HG02852 (cell line): ENCODE measurements around the gene CYP1A1.

Source experiments
- ATAC-seq: cut with Tn5 transposase; IDR thresholded peaks from one replicate; pipeline ENCODE4 v1.9.1; 2021; ENCODE audit warnings: mild to moderate bottlenecking, moderate library complexity; ENCODE audit not compliant: unreplicated experiment

Gene CYP1A1

GRCh38 chr15:74695597-74696397 is 29.5 kb downstream of the CYP1A1 start, which contains the start of gene EDC3:
TSS of gene EDC3 (minus strand) at chr15:74696024. CDS start at chr15:74675124, 20,900 bp downstream.
- ATAC-seq, result peak; percentile 87

DNA sequence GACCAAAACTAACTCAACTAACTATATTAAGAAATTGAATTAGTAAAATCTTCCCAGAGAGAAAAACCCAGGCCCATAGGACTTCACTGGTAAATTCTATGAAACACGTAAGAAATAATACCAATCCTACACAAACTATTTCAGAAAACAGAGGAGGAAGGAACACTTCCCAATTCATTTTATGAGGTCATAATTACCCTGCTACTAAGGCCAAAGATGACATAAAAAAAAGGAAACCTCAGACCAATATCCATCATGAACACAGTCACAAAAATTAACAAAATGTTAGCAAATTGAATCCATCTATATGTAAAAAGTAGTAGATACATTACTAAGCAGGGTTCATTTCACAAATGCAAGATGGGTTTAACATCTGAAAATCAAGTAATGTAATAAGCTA is 33.0 kb downstream of the CYP1A1 start:
- ATAC-seq, result no peak

DNA sequence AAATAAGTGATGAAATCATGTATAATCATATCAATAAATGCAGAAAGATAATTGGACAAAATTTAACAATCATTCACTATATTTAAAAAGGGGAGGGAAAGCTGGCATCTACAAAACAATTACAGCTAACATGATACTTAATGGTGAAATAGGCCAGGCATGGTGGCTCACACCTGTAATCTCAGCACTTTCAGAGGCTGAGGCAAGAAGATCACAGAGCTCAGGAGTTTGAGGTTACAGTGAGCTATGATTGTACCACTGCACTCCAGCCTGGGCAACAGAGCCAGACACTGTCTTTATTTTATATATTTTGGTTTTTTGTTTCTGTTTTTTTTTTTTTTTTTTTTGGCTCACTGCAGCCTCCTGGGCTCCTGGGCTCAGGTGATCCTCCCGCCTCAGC is 41.6 kb downstream of the CYP1A1 start:
- ATAC-seq, result no peak

- ATAC-seq, result no peak
Observed at GRCh38 chr15:74682954-74683353, 42.4 kb downstream of the CYP1A1 start.

DNA sequence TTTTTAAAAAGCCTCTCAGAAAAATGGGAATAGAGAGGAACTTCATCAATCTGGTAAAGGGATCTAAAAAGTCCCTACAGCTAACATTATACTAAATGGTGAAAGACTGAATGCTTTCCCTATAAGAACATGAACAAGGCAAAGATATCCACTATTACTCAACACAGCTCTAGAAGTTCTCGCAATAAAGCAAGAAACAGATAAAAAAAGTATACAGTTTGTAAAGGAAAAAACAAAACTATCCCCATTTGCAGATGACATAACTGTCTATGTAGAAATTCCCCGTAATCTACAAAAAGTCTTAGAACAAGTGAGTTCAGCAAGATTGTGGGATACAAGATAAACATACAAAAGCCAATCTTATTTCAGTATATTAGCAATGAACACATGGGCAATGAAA is 44.9 kb downstream of the CYP1A1 start:
- no peak for ATAC-seq

DNA sequence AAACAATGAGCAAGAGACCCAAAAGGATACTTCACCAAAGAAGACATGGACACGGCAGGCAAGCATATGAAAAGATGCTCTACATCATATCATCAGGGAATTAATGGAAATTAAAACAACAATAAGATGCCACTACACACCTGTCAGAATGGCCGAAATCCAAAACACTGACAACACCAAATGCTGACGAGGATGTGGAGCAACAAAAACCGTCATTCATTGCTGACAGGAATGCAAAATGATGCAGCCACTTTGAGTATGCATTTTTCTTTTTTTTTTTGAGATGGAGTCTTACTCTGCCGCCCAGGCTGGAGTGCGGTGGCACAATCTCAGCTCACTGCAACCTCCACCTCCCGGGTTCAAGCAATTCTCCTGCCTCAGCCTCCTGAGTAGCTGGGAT is 48.5 kb downstream of the CYP1A1 start:
- no peak for ATAC-seq

DNA sequence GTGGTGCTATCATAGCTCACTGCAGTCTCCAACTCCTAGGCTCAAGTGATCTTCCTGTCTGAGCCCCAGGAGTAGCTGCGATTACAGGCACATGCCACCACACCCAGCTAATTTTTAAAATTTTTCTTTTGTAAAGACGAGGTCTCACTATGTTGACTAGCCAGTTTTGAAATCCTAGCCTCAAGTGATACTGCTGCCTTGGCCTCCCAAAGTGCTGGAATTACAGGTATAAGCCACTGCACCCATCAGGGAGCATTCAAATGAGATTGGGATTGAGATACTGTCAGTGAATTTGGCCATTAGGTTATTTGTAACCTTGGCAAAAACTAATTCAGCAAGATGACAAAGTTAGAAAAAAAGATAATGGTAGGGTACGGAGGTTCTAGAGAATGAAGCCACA is 51.2 kb downstream of the CYP1A1 start:
- ATAC-seq, result no peak

GRCh38 chr15:74669627-74670026 is 55.7 kb downstream of the CYP1A1 start:
- ATAC-seq, result no peak
